ENCODE results near the gene TMOD3. TPM values are rescaled to one million over a fixed set of nuclear protein-coding genes. Genes with fewer than 3 reads are reported as not detected.

The TMOD3 gene
- total and polyA plus RNA-seq, 2 of the 8 experiments (the other 6 are each of a cell fraction or from before 2014, with no cell fraction given) = 3.9 to 29.0 TPM

GRCh38 chr15:51879555-51879954, 50.1 kb downstream of the TMOD3 start:
- FAIRE-seq (no peak), DNase-seq (ENCODE audit: low read depth in 1 of 2, low spot score in 2 of 2) (no peak)
- no peaks in the 10 kb centered on the region for H3K27me3 ChIP-seq (replicated peaks in 1 of 4; ENCODE audit: control insufficient read depth in 3 of 4, extremely low read depth in 1 of 4, insufficient read depth in 3 of 4, low read length in 3 of 4)
- no peak overlapping the region for H3K18ac ChIP-seq (ENCODE audit: extremely low read depth, low read length)
- H2BK12ac ChIP-seq (ENCODE audit: low read depth, low read length) = no peak overlapping the region
- no peak overlapping the region for H2BK120ac ChIP-seq (replicated peaks; ENCODE audit: low read depth, low read length)
- H2BK15ac ChIP-seq (ENCODE audit: low read length) = no peak overlapping the region
- 79% methylated on average over 1 of the region's 1 CpG; no CpG with 5 or more reads in 1 of the 2 experiments for WGBS, 2 experiments (ENCODE audit: extremely low coverage in 1 of 2, insufficient coverage in 1 of 2, insufficient read length in 1 of 2, insufficient replicate concordance in 2 of 2, low coverage in 1 of 2, low lambda C conversion rate in 2 of 2, missing lambda C conversion rate in 1 of 2)
- no peak overlapping the region for H2BK20ac ChIP-seq (ENCODE audit: low read length)
- no peak overlapping the region for H4K91ac ChIP-seq (replicated peaks; ENCODE audit: insufficient read length, low read length)
- H3K4me3 ChIP-seq (ENCODE audit: extremely low read depth in 1 of 4, insufficient read depth in 2 of 4, low read depth in 3 of 4, low read length in 4 of 4) = no peak overlapping the region
- H2BK5ac ChIP-seq (ENCODE audit: low read depth, low read length) = no peak overlapping the region
- no peak overlapping the region for H2AK5ac ChIP-seq (ENCODE audit: low read depth, low read length)
- no peak overlapping the region for H4K8ac ChIP-seq (ENCODE audit: extremely low read depth, insufficient read depth, low read length)
- no peak overlapping the region for H3K9ac ChIP-seq (replicated peaks in 1 of 4; ENCODE audit: extremely low read depth in 1 of 4, low read depth in 3 of 4, low read length in 3 of 4)
- no peak overlapping the region for H2AFZ ChIP-seq (ENCODE audit: low read length)
- ChIA-PET POLR2A (ENCODE audit: partially characterized antibody) (no interaction called here), CTCF (ENCODE audit: partially characterized antibody) (interaction anchor here (1.1 to 4.8 kb wide), 4 partner anchors 10 to 26 kb away, joined by 3 to 34 read pairs (median 7); no protein-coding TSS in a partner anchor)
- H3K27ac ChIP-seq (ENCODE audit: low read depth, low read length) = no peak overlapping the region
- no peak overlapping the region for H3K23ac ChIP-seq (ENCODE audit: insufficient read length)
- H3K79me2 ChIP-seq (ENCODE audit: control insufficient read depth in 1 of 2, insufficient read depth in 2 of 2, low read length in 2 of 2) = no peaks in the 10 kb centered on the region
- no peak overlapping the region for H3K56ac ChIP-seq (replicated peaks; ENCODE audit: insufficient read length, low read depth, low read length)
- no peak overlapping the region for H3K4ac ChIP-seq (replicated peaks; ENCODE audit: insufficient read length, low read depth, low read length)
- no peak overlapping the region for H3K4me2 ChIP-seq (ENCODE audit: insufficient read depth in 1 of 2, low read depth in 2 of 2, low read length in 2 of 2)
- no peaks in the 10 kb centered on the region for H3K79me1 ChIP-seq (ENCODE audit: low read depth, low read length)
- no peaks in the 10 kb centered on the region for H3K36me3 ChIP-seq (ENCODE audit: control insufficient read depth in 2 of 4, insufficient read depth in 4 of 4, low read length in 3 of 4)
- no peaks in the 10 kb centered on the region for H3K23me2 ChIP-seq (ENCODE audit: low read depth, low read length)
- no peaks in the 10 kb centered on the region for H3K9me3 ChIP-seq (ENCODE audit: insufficient read depth in 2 of 2, low read depth in 1 of 2, low read length in 1 of 2)
- no peak overlapping the region for H3K14ac ChIP-seq (ENCODE audit: insufficient read length)
- no peak overlapping the region for H4K5ac ChIP-seq (ENCODE audit: insufficient read length, low read depth, low read length)
- H4K20me1 ChIP-seq (replicated peaks in 1 of 2; ENCODE audit: control insufficient read depth in 1 of 2, insufficient read depth in 2 of 2, low read length in 2 of 2) = no peaks in the 10 kb centered on the region
- H3K4me1 ChIP-seq (replicated peaks in 1 of 4; ENCODE audit: control insufficient read depth in 3 of 4, insufficient read depth in 4 of 4, low read length in 3 of 4) = no peaks in the 10 kb centered on the region; a peak in 2 of 7 replicates
- TF ChIP-seq TBP (IDR thresholded peaks at IDR 0.05; ENCODE audit: low read depth, low read length) (no peak), JUND (IDR thresholded peaks at IDR 0.05; ENCODE audit: low read length) (no peak), POU5F1 (IDR thresholded peaks at IDR 0.05; ENCODE audit: low read depth, low read length) (no peak), TAF1 (IDR thresholded peaks at IDR 0.05; ENCODE audit: low read depth, low read length) (no peak), BRCA1 (IDR thresholded peaks at IDR 0.05; ENCODE audit: low read depth, low read length) (no peak), SRF (IDR thresholded peaks at IDR 0.05; ENCODE audit: low read depth, low read length) (no peak), NRF1 (IDR thresholded peaks at IDR 0.05; ENCODE audit: low read depth, low read length) (no peak), KDM4A (IDR thresholded peaks at IDR 0.05; ENCODE audit: low read depth, low read length, severe bottlenecking) (no peak), ATF3 (IDR thresholded peaks at IDR 0.05; ENCODE audit: insufficient read depth, low read depth, low read length) (no peak), SP2 (IDR thresholded peaks at IDR 0.05; ENCODE audit: low read length) (no peak), HDAC6 (IDR thresholded peaks at IDR 0.05; ENCODE audit: low read depth, low read length) (no peak), CHD2 (IDR thresholded peaks at IDR 0.05; ENCODE audit: low read length) (no peak), ASH2L (IDR thresholded peaks at IDR 0.05; ENCODE audit: low read length) (no peak), CEBPB (IDR thresholded peaks at IDR 0.05; ENCODE audit: low read depth, low read length) (no peak), FOSL1 (IDR thresholded peaks at IDR 0.05; ENCODE audit: insufficient read depth, low read depth, low read length) (no peak), MAFK (IDR thresholded peaks at IDR 0.05; ENCODE audit: low read depth, low read length) (no peak), TCF12 (IDR thresholded peaks at IDR 0.05; ENCODE audit: low read depth, low read length) (no peak)
